GDM1 (cell line): ENCODE measurements around the gene GOLGB1.

Experiments
- DNase-seq: peaks from one replicate; lab custom pipeline; 2025; lab: John Stamatoyannopoulos, UW

Gene GOLGB1

GRCh38 chr3:121681792-121682191 is 67.7 kb downstream of the GOLGB1 start:
- DNase-seq: no peak

- DNase-seq: no peak
Observed at GRCh38 chr3:121677141-121677540, 72.4 kb downstream of the GOLGB1 start.

- DNase-seq: no peak
Observed at GRCh38 chr3:121670676-121671075, 78.9 kb downstream of the GOLGB1 start.

GRCh38 chr3:121667333-121667732 is 82.2 kb downstream of the GOLGB1 start:
- DNase-seq: no peak

- DNase-seq: no peak
Observed at GRCh38 chr3:121665488-121665887, 84.1 kb downstream of the GOLGB1 start.

- no peak for DNase-seq
Observed at GRCh38 chr3:121663171-121663847, 86.2 kb downstream of the GOLGB1 start.

GRCh38 chr3:121662742-121663141 is 86.8 kb downstream of the GOLGB1 start:
- no peak for DNase-seq

- DNase-seq: no peak
Observed at GRCh38 chr3:121661376-121661775, 88.2 kb downstream of the GOLGB1 start.

- DNase-seq: peak; percentile 84
Observed at GRCh38 chr3:121660356-121661171, 89.0 kb downstream of the GOLGB1 start, which contains the start of gene HCLS1. HCLS1 (minus strand) TSS chr3:121660903; CDS start chr3:121658347, 2,556 bp downstream.

- DNase-seq: no peak
Observed at GRCh38 chr3:121659586-121659985, 90.0 kb downstream of the GOLGB1 start.

- DNase-seq: no peak
Observed at GRCh38 chr3:121658716-121659435, 90.7 kb downstream of the GOLGB1 start.

GRCh38 chr3:121654493-121655385 is 94.8 kb downstream of the GOLGB1 start:
- no peak for DNase-seq

GRCh38 chr3:121651684-121652083 is 97.9 kb downstream of the GOLGB1 start:
- DNase-seq: no peak

GRCh38 chr3:121649645-121650044 is 99.9 kb downstream of the GOLGB1 start:
- no peak for DNase-seq

GRCh38 chr3:121648219-121648958 is 101.2 kb downstream of the GOLGB1 start:
- DNase-seq: no peak

GRCh38 chr3:121645054-121645453 is 104.5 kb downstream of the GOLGB1 start:
- no peak for DNase-seq

- no peak for DNase-seq
Observed at GRCh38 chr3:121642601-121643314, 106.8 kb downstream of the GOLGB1 start.

- DNase-seq: no peak
Observed at GRCh38 chr3:121641127-121641526, 108.4 kb downstream of the GOLGB1 start.

GRCh38 chr3:121637922-121638321 is 111.6 kb downstream of the GOLGB1 start:
- no peak for DNase-seq

GRCh38 chr3:121630355-121630754 is 119.2 kb downstream of the GOLGB1 start:
- no peak for DNase-seq
